ENCODE data around the gene DAAM2. TPM values are rescaled to one million over a fixed set of nuclear protein-coding genes. Genes with fewer than 3 reads are reported as not detected.

The DAAM2 gene
- polyA plus RNA-seq, 1 experiment = 60.6 TPM

DNA sequence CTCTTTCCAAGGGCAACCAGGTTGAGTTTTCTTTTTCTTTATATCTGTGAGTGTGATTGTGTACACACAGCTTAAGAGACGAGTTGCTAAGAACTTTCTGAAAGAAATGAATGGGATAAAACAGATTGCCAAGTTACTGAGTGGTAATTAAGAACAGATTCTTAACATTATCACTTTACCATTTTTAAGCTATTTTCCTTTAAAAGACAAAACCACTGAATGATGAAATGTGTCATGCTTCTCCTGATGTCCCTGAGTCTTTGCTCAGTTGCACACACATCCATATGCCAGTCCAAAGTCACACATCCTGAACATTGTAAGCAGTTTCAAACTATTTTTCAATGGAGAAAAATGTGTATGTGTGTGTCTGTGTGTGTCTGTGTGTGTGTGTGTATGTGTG, 5.5 kb upstream of the DAAM2 start:
- DNase-seq (ENCODE audit: low read depth) = no peak
- TF ChIP-seq, protein P1, sequence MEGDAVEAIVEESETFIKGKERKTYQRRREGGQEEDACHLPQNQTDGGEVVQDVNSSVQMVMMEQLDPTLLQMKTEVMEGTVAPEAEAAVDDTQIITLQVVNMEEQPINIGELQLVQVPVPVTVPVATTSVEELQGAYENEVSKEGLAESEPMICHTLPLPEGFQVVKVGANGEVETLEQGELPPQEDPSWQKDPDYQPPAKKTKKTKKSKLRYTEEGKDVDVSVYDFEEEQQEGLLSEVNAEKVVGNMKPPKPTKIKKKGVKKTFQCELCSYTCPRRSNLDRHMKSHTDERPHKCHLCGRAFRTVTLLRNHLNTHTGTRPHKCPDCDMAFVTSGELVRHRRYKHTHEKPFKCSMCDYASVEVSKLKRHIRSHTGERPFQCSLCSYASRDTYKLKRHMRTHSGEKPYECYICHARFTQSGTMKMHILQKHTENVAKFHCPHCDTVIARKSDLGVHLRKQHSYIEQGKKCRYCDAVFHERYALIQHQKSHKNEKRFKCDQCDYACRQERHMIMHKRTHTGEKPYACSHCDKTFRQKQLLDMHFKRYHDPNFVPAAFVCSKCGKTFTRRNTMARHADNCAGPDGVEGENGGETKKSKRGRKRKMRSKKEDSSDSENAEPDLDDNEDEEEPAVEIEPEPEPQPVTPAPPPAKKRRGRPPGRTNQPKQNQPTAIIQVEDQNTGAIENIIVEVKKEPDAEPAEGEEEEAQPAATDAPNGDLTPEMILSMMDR (IDR thresholded peaks at IDR 0.05; ENCODE audit: insufficient read depth, low read depth, low read length) = no peak
- ChIA-PET CTCF (interaction anchor here (0.7 to 1.4 kb wide), 3 partner anchors 10 to 106 kb away, joined by 3 to 4 read pairs (median 3); no protein-coding TSS in a partner anchor), POLR2A (interaction anchor here (0.6 kb wide), 1 partner anchor 26 kb away, joined by 6 read pairs; no protein-coding TSS in a partner anchor)
- no peak overlapping the region for H3K4me3 ChIP-seq (ENCODE audit: low read depth, low read length)
- H3K27me3 ChIP-seq (ENCODE audit: control insufficient read depth, insufficient read depth, low read length) = no peaks in the 10 kb centered on the region; the same call in 1 of the 2 replicates
- no peaks in the 10 kb centered on the region for H3K36me3 ChIP-seq (ENCODE audit: control insufficient read depth, insufficient read depth, low read length)

DNA sequence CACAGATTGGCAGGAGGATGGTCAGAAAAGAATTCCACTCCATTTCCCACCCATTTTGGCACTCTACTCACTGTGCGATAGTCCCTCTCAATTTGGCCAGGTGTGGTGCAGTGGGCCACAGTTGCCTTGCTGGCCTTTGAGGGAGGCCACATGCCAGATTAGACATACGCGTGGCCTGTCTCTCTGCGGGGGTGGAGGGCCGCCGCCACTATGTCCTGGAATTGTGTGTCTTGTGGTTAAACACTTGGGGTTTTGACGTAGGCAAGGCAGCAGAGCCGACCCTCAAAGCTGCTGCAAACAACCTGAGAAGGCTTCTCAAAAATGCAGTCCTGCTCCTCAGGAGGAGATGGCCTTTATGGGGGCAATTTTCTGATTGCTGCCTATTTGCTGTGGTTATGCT, 4.9 kb upstream of the DAAM2 start:
- ChIA-PET POLR2A (interaction anchor here (0.6 kb wide), 1 partner anchor 26 kb away, joined by 6 read pairs; no protein-coding TSS in a partner anchor), CTCF (interaction anchor here (0.7 kb wide), 1 partner anchor 11 kb away, joined by 3 read pairs; no protein-coding TSS in a partner anchor)
- Histone ChIP-seq H3K36me3 (ENCODE audit: control insufficient read depth, insufficient read depth, low read length) (no peaks in the 10 kb centered on the region), H3K27me3 (ENCODE audit: control insufficient read depth, insufficient read depth, low read length) (no peaks in the 10 kb centered on the region; the same call in 1 of the 2 replicates), H3K4me3 (ENCODE audit: low read depth, low read length) (no peak overlapping the region)
- no peak for DNase-seq (ENCODE audit: low read depth)
- TF ChIP-seq, protein P1 (IDR thresholded peaks at IDR 0.05; ENCODE audit: insufficient read depth, low read depth, low read length) = no peak

DNA sequence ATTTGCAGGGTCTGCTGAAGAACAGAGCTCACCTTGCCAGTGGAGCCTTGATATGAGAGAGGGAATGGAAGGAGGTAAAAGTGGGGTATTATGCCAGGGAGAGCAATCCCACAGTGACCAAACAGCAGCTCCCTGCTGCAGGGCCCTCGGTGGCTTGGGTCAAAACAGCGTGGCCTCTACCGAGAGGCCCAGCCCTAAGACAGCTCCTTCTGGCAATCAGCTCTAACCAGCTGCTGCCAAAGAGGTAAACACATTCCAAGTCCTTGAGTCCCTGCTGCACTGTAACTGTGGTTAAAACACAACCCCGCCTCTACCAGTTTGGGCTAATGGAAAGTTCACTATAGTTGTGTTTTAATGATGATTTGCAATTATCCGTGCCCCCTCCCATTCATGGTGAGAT, 1.4 kb upstream of the DAAM2 start:
- no peak for DNase-seq (ENCODE audit: low read depth)
- Histone ChIP-seq H3K36me3 (ENCODE audit: control insufficient read depth, insufficient read depth, low read length) (no peaks in the 10 kb centered on the region), H3K4me3 (ENCODE audit: low read depth, low read length) (no peak overlapping the region), H3K27me3 (ENCODE audit: control insufficient read depth, insufficient read depth, low read length) (no peaks in the 10 kb centered on the region)
- TF ChIP-seq, protein P1 (IDR thresholded peaks at IDR 0.05; ENCODE audit: insufficient read depth, low read depth, low read length) = no peak
- POLR2A ChIA-PET = interaction anchor here (0.6 kb wide), 1 partner anchor 140 kb away, joined by 3 read pairs; no protein-coding TSS in a partner anchor
- CTCF ChIA-PET = interaction anchor here (0.7 to 1.9 kb wide), 5 partner anchors 11 to 429 kb away, joined by 3 to 6 read pairs (median 5); no protein-coding TSS in a partner anchor

DNA sequence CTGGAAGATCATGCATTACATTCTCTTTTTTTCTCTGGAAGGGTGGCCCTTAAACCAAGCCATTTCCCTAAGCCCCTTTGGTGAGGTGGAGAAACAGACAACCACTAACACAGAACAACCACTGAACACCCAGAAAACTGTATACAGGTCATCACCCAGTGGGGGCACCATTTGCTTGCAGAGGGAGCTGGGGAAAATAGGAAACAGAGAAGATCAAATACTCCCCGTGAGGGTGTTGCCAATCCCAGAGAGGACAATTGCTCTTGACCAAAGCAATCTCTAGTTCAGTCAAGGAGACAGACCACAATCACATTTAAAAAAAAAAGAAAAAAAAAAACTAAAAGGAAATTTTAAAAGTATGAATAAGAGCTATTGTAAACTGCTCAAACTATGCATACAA, 865 bp upstream of the DAAM2 start:
- CTCF ChIA-PET = interaction anchor here (0.7 to 1.4 kb wide), 4 partner anchors 10 to 433 kb away, joined by 3 to 6 read pairs (median 4); no protein-coding TSS in a partner anchor
- TF ChIP-seq, protein P1 (IDR thresholded peaks at IDR 0.05; ENCODE audit: insufficient read depth, low read depth, low read length) = 0 out of 2 replicates have a peak, but pooled peaks have one; percentile 33
- H3K36me3 ChIP-seq (ENCODE audit: control insufficient read depth, insufficient read depth, low read length) = no peaks in the 10 kb centered on the region
- POLR2A ChIA-PET = interaction anchor here (0.6 kb wide), 1 partner anchor 192 kb away, joined by 3 read pairs; no protein-coding TSS in a partner anchor
- no peak for DNase-seq (ENCODE audit: low read depth)
- no peak overlapping the region for H3K4me3 ChIP-seq (ENCODE audit: low read depth, low read length)
- no peaks in the 10 kb centered on the region for H3K27me3 ChIP-seq (ENCODE audit: control insufficient read depth, insufficient read depth, low read length)

DNA sequence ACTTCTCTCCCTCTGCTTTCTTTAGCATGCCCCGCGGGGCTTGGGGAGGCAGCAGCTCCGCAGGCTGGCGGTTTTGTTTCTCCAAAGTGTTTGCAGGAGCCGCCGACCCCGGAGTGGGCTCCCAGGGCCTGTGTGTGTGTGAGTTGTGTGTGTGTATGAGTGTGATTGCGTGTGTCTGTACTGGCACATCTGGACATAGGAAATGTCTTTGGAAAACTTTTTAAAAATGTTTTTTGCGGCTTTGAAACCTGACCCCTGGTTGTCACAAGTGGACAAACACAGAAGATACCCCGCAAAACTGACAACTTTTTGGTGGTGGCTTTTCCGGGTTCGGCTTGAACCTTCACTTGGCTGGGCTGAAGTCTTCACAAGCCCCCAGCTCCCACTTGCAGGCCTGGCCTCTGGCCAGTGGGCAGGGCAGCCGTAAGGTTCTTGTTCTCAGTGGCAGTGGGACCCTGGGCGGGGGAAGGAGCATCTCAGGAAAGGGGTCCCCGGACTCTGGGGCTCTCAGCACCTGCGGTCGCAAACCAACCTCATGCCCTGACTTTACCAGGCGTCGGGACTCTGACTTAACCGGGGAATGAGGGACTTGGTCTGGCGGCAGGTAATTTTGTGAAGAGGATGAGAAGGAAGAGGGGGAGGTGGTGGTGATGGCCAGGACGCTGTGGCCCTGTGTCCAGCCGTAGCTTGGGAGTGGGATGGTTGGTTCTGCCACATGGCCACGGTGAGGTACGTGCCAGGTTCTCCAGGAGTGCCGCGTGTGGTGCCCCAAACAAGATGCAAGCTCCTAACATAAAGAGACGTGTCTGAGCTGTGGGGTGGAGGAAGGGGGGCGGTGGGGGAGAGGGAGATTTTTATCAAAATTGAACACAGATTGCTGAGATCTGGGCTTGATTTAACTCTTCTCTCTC, 619 bp downstream of the DAAM2 start:
- CTCF ChIA-PET = interaction anchor here (0.9 to 2.1 kb wide), 7 partner anchors 12 to 515 kb away, joined by 3 to 6 read pairs (median 3); no protein-coding TSS in a partner anchor
- peak overlapping the region; percentile 70 for H3K4me3 ChIP-seq (ENCODE audit: low read depth, low read length)
- TF ChIP-seq, protein P1 (IDR thresholded peaks at IDR 0.05; ENCODE audit: insufficient read depth, low read depth, low read length) = 0 out of 2 replicates have a peak, but pooled peaks have one; percentile 5
- POLR2A ChIA-PET = interaction anchor here (0.6 to 0.7 kb wide), 5 partner anchors 13 to 408 kb away, joined by 3 to 21 read pairs (median 5); no protein-coding TSS in a partner anchor
- H3K27me3 ChIP-seq (ENCODE audit: control insufficient read depth, insufficient read depth, low read length) = no peaks in the 10 kb centered on the region
- no peaks in the 10 kb centered on the region; the same call in 1 of the 2 replicates for H3K36me3 ChIP-seq (ENCODE audit: control insufficient read depth, insufficient read depth, low read length)
- DNase-seq (ENCODE audit: low read depth) = no peak

Measured in BJ (cell line).